GM12878 (cell line): ENCODE results near the gene CACNA1B. TPM values are rescaled to one million over a fixed set of nuclear protein-coding genes. Genes with fewer than 3 reads are reported as not detected.

Experiments used
- ATAC-seq: fragments of 200-7000 bp; cut with Tn5 transposase; 3 replicates; pipeline ENCODE4 v1.9.1; 2020; ENCODE audit warnings: mild to moderate bottlenecking, moderate library complexity
- BruUV-seq: library from RNA; stranded (reverse); fragments of 400-500 nt; replicated peaks from 2 replicates; lab custom pipeline; 2021; lab: Mats Ljungman, UMichigan
- CTCF ChIA-PET: fragments of 300-600 bp; sonication (Branson Sonifier 250); formaldehyde crosslinking; extraction: SDS; loops from one replicate; lab custom pipeline; 2021; ENCODE audit warnings: inconsistent platforms; lab: Yijun Ruan, JAX
- POLR2A ChIA-PET: fragments of 350-600 bp; formaldehyde crosslinking; extraction: SDS; loops from one replicate; lab custom pipeline; 2021; ENCODE audit warnings: inconsistent platforms; lab: Charles Lee
- RAD21 ChIA-PET: fragments of 300-600 bp; sonication (Branson Sonifier 250); formaldehyde crosslinking; loops from one replicate; lab custom pipeline; 2023; ENCODE audit warnings: antibody characterized with exemption; ENCODE audit not compliant: unreplicated experiment; lab: Charles Lee
- SMC1A ChIA-PET: fragments of 300-600 bp; sonication (Branson Sonifier 250); formaldehyde crosslinking; loops from one replicate; lab custom pipeline; 2023; ENCODE audit not compliant: unreplicated experiment, uncharacterized antibody; lab: Charles Lee
- DNase-seq: peaks from one replicate; pipeline ENCODE4 v3.0.0-alpha.2; 2011; ENCODE audit warnings: low read depth, low spot score
- FAIRE-seq: peaks from 3 replicates; lab custom pipeline; 2011; peaks lifted over from hg19 to GRCh38; lab: Jason Lieb, UNC
- H2AFZ ChIP-seq: 2 replicates; pipeline ENCODE4 v1.6.0; 2011; ENCODE audit warnings: low read depth, low read length, control low read depth; ENCODE audit not compliant: control insufficient read depth
- H3K27ac ChIP-seq: 2 replicates; pipeline ENCODE4 v1.5.1; 2011; ENCODE audit warnings: control low read depth; ENCODE audit not compliant: control insufficient read depth, insufficient read depth
- H3K27me3 ChIP-seq, 2 experiments: replicated peaks in 1 of 2; 2 replicates each; pipeline versions ENCODE4 v1.6.0 to v1.6.1; 2011; ENCODE audit warnings: low read length in 1 of 2; ENCODE audit not compliant: control insufficient read depth in 2 of 2, insufficient read depth in 2 of 2
- H3K36me3 ChIP-seq, 2 experiments: 2 replicates each; pipeline ENCODE4 v1.5.1; 2011; ENCODE audit warnings: low read length in 1 of 2; ENCODE audit not compliant: control insufficient read depth in 2 of 2, insufficient read depth in 2 of 2
- H3K4me1 ChIP-seq: 2 replicates; pipeline ENCODE4 v1.6.1; 2011; ENCODE audit warnings: mild to moderate bottlenecking, low read length, moderate library complexity, mixed read lengths; ENCODE audit not compliant: control insufficient read depth, insufficient read depth
- H3K4me2 ChIP-seq: 2 replicates; pipeline ENCODE4 v1.6.0; 2011; ENCODE audit warnings: control low read depth; ENCODE audit not compliant: control insufficient read depth, insufficient read depth
- H3K4me3 ChIP-seq: fragments of 200-600 bp; sonication (generic); 2 replicates; pipeline ENCODE4 v1.5.1; 2016
- H3K79me2 ChIP-seq: 2 replicates; pipeline ENCODE4 v1.6.0; 2011; ENCODE audit warnings: low read length; ENCODE audit not compliant: control insufficient read depth, insufficient read depth
- H3K9ac ChIP-seq: 2 replicates; pipeline ENCODE4 v1.8.0; 2011; ENCODE audit warnings: low read length, control low read depth, mixed read lengths; ENCODE audit not compliant: control insufficient read depth, insufficient read depth
- H3K9me3 ChIP-seq: replicated peaks from 3 replicates; pipeline ENCODE4 v1.5.1; 2011; ENCODE audit warnings: mild to moderate bottlenecking, low read length; ENCODE audit not compliant: control insufficient read depth, insufficient read depth
- H4K20me1 ChIP-seq: 2 replicates; pipeline ENCODE4 v1.6.0; 2011; ENCODE audit not compliant: control insufficient read depth, insufficient read depth
- ASH2L ChIP-seq: fragments of 300-600, 200-600 bp; sonication (generic); IDR thresholded peaks from 2 replicates; pipeline ENCODE4 v1.6.1; 2017; ENCODE audit warnings: low read depth, mild to moderate bottlenecking, borderline replicate concordance
- DPF2 ChIP-seq: fragments of 450-650 bp; IDR thresholded peaks from 2 replicates; pipeline ENCODE4 v1.6.1; 2017; ENCODE audit warnings: mild to moderate bottlenecking
- FOXM1 ChIP-seq: IDR thresholded peaks from 2 replicates; pipeline ENCODE4 v1.6.1; 2012; ENCODE audit warnings: low read depth, mild to moderate bottlenecking, inconsistent platforms, low read length, moderate library complexity
- GATAD2B ChIP-seq: fragments of 450-650 bp; conservative IDR thresholded peaks from 2 replicates; pipeline ENCODE4 v1.6.1; 2017; ENCODE audit warnings: low read depth, mild to moderate bottlenecking, moderate library complexity
- PAX8 ChIP-seq: fragments of 450-650 bp; IDR thresholded peaks from 2 replicates; pipeline ENCODE4 v1.6.1; 2017; ENCODE audit warnings: mild to moderate bottlenecking, moderate library complexity
- TCF12 ChIP-seq: IDR thresholded peaks from 2 replicates; pipeline ENCODE4 v1.6.1; 2011; ENCODE audit warnings: low read depth, mild to moderate bottlenecking, low read length
- WGBS: methylation state at CpG from one replicate; pipeline ENCODE4 v1.1.6; 2016; ENCODE audit warnings: low lambda C conversion rate; ENCODE audit not compliant: insufficient replicate concordance, insufficient coverage; ENCODE audit errors: missing lambda C conversion rate; 5-methylcytosine and 5-hydroxymethylcytosine counted together
- in situ Hi-C: fragments of 300-500 bp; cut with MboI; formaldehyde crosslinking; loops from 9 replicates; pipeline ENCODE4 v1.14.3; 2018; ENCODE audit warnings: mixed read lengths
- intact Hi-C: fragments of 100-400 bp; cut with micrococcal nuclease; formaldehyde crosslinking; loops from one replicate; pipeline ENCODE4 v1.14.2; 2022; ENCODE audit not compliant: unreplicated experiment
- polyA plus RNA-seq, 11 experiments: library from polyadenylated mRNA; depleted of rRNA in 4 of 11; unstranded in 6 of 11; stranded (reverse) in 5 of 11; fragments of >200 nt; fragmentation: Nextera tagmentation in 4 of 11; fragmentation: Illumina TruSeq in 1 of 11; extraction: Ambion mirVana in 4 of 11; extraction: Trizol in 1 of 11; gene quantifications; 1 replicate in 1 of 11; 2 replicates in 10 of 11; pipeline versions ENCODE4 v1.2.1 to v1.2.3, GENCODE V29; 2011 to 2016; ENCODE audit warnings: inconsistent platforms in 2 of 11, missing spikeins in 2 of 11, low read depth in 1 of 11
- total RNA-seq, 4 experiments: library from RNA; depleted of rRNA in 3 of 4; stranded (reverse); fragments of >200 nt in 3 of 4; fragmentation: Illumina TruSeq in 1 of 4; extraction: Trizol in 1 of 4; gene quantifications; 2 replicates each; pipeline versions ENCODE4 v1.2.1 to v1.2.3, GENCODE V29; 2013 to 2021
- TF ChIP-seq, protein P1 (sequence below): fragments of 150-350 bp; IDR thresholded peaks from 2 replicates; pipeline ENCODE4 v1.6.1; 2014; ENCODE audit warnings: mild to moderate bottlenecking, low read depth, low read length
- TF ChIP-seq, protein P2 (sequence below): IDR thresholded peaks from 2 replicates; pipeline ENCODE4 v1.6.1; 2012; ENCODE audit warnings: low read depth, low read length, improper control_type of control experiment
- TF ChIP-seq, protein P3 (sequence below): IDR thresholded peaks from 2 replicates; pipeline ENCODE4 v1.6.1; 2012; ENCODE audit warnings: low read depth, low read length, improper control_type of control experiment

The CACNA1B gene
- total and polyA plus RNA-seq, 10 of the 15 experiments (the other 5 are each of a cell fraction or from before 2014, with no cell fraction given) = 0.01 to 0.03 (median 0.01) TPM; not detected in 7

DNA sequence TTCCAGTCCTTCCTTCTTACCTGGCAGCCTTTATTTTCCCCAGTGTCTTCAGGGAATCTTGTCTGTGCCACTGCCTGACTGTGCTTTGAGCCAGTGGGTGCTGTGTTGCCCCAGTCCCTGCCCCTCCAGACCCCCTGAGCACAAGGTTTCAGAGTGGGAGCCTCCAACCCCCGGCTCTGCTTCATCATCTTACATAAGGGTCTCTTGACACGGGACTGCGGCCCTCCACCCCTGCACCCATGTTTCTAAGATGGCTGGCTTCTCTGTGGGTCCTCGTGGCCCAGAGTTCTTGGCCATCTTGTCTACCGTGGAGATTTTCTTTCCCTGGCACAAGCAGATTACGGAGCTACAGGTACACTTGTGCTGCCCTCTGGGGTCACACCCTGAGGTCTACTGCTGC lies 194.1 kb downstream of the CACNA1B start:
- FAIRE-seq (no peak), DNase-seq (no peak), ATAC-seq (no peak)
- SMC1A ChIA-PET = no interaction called here
- WGBS = 28% methylated on average over 6 of the region's 6 CpGs
- H3K79me2 ChIP-seq = no peaks in the 10 kb centered on the region
- POLR2A ChIA-PET = no interaction called here
- intact Hi-C loops = no loop called here
- H3K27me3 ChIP-seq = no peaks in the 10 kb centered on the region; a peak in 2 of 4 replicates
- H3K36me3 ChIP-seq = no peaks in the 10 kb centered on the region
- RAD21 ChIA-PET = no interaction called here
- no peaks in the 10 kb centered on the region for H3K9me3 ChIP-seq
- no peak overlapping the region for H3K27ac ChIP-seq
- H4K20me1 ChIP-seq = no peaks in the 10 kb centered on the region
- H2AFZ ChIP-seq = no peak overlapping the region
- H3K4me1 ChIP-seq = no peaks in the 10 kb centered on the region
- no peak overlapping the region for H3K9ac ChIP-seq
- no peak for TF ChIP-seq GATAD2B
- TF ChIP-seq, protein P1, sequence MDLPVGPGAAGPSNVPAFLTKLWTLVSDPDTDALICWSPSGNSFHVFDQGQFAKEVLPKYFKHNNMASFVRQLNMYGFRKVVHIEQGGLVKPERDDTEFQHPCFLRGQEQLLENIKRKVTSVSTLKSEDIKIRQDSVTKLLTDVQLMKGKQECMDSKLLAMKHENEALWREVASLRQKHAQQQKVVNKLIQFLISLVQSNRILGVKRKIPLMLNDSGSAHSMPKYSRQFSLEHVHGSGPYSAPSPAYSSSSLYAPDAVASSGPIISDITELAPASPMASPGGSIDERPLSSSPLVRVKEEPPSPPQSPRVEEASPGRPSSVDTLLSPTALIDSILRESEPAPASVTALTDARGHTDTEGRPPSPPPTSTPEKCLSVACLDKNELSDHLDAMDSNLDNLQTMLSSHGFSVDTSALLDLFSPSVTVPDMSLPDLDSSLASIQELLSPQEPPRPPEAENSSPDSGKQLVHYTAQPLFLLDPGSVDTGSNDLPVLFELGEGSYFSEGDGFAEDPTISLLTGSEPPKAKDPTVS = no peak
- no peak for TF ChIP-seq ASH2L
- TF ChIP-seq, protein P2, sequence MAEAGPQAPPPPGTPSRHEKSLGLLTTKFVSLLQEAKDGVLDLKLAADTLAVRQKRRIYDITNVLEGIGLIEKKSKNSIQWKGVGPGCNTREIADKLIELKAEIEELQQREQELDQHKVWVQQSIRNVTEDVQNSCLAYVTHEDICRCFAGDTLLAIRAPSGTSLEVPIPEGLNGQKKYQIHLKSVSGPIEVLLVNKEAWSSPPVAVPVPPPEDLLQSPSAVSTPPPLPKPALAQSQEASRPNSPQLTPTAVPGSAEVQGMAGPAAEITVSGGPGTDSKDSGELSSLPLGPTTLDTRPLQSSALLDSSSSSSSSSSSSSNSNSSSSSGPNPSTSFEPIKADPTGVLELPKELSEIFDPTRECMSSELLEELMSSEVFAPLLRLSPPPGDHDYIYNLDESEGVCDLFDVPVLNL = no peak
- TF ChIP-seq DPF2 = no peak
- TF ChIP-seq PAX8 = no peak
- TF ChIP-seq TCF12 = no peak
- no peak for TF ChIP-seq FOXM1
- TF ChIP-seq, protein P3, sequence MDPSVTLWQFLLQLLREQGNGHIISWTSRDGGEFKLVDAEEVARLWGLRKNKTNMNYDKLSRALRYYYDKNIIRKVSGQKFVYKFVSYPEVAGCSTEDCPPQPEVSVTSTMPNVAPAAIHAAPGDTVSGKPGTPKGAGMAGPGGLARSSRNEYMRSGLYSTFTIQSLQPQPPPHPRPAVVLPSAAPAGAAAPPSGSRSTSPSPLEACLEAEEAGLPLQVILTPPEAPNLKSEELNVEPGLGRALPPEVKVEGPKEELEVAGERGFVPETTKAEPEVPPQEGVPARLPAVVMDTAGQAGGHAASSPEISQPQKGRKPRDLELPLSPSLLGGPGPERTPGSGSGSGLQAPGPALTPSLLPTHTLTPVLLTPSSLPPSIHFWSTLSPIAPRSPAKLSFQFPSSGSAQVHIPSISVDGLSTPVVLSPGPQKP = no peak
- no TSS peak for BruUV-seq
- in situ Hi-C loops = no loop called here
- H3K4me3 ChIP-seq = no peak overlapping the region
- CTCF ChIA-PET = no interaction called here
- H3K4me2 ChIP-seq = no peak overlapping the region
